HG02870 (cell line): Measurements from ENCODE around the gene GJD3.

ENCODE experiments used
- ATAC-seq: cut with Tn5 transposase; IDR thresholded peaks from one replicate; pipeline ENCODE4 v1.9.1; 2021; ENCODE audit warnings: mild to moderate bottlenecking, moderate library complexity; ENCODE audit not compliant: unreplicated experiment

The GJD3 gene

GRCh38 chr17:40352779-40353394 lies 11.7 kb downstream of the GJD3 start:
- ATAC-seq, result no peak

- no peak for ATAC-seq
These were observed 12.2 kb downstream of the GJD3 start for GRCh38 chr17:40352237-40352778.

- ATAC-seq, result no peak
These were observed 12.9 kb downstream of the GJD3 start for GRCh38 chr17:40351359-40352236.

GRCh38 chr17:40350689-40351358 lies 13.7 kb downstream of the GJD3 start:
- ATAC-seq, result no peak

- ATAC-seq, result no peak
These were observed 14.4 kb downstream of the GJD3 start for GRCh38 chr17:40349895-40350688.

- no peak for ATAC-seq
These were observed 15.1 kb downstream of the GJD3 start for GRCh38 chr17:40349477-40349894.

- ATAC-seq, result no peak
These were observed 15.7 kb downstream of the GJD3 start for GRCh38 chr17:40348562-40349476.

- no peak for ATAC-seq
These were observed 16.4 kb downstream of the GJD3 start for GRCh38 chr17:40348136-40348504.

GRCh38 chr17:40347319-40348135 lies 17.0 kb downstream of the GJD3 start:
- ATAC-seq, result no peak

GRCh38 chr17:40346765-40347158 lies 17.8 kb downstream of the GJD3 start:
- no peak for ATAC-seq

GRCh38 chr17:40345994-40346764 lies 18.4 kb downstream of the GJD3 start:
- ATAC-seq, result no peak

GRCh38 chr17:40345161-40345993 lies 19.2 kb downstream of the GJD3 start:
- no peak for ATAC-seq

- ATAC-seq, result no peak
These were observed 19.9 kb downstream of the GJD3 start for GRCh38 chr17:40344421-40345160.

GRCh38 chr17:40343219-40344119 lies 21.1 kb downstream of the GJD3 start:
- ATAC-seq, result no peak

GRCh38 chr17:40342504-40343218 lies 21.9 kb downstream of the GJD3 start:
- ATAC-seq, result no peak
